ENCODE results near the gene MOB3A.

MOB3A gene

DNA sequence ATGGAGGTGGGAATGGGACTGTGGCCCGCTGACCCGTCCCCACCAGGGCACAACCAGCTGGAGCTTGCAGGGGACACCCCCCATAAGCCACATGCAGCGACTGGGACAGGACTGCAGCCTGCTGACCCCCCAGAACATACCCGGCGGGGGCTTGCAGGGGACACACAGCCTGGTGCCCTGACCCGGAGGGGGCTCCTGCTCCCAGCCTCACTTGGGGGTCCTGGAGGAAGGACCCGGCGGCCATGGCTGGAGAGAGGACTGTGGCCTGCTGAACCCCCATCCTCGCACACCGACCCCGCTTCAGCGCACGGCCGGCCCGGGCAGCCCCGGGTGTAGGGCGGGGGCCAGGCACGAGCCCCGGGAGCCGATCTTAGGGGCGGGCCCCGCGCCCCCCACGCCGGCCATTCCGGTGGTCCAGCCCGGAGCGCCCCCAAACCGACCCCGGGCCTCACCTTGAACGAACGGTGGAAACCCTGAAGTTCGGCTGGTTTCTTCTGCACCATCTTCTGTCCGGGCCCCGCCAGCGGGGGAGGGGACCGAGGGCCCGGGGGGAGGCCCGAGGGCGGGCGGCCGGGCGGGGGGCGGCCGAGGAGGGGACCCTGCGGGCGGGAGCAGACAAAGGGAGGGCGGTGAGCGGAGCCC lies 45.7 kb downstream of the MOB3A start:
- Histone ChIP-seq H4K20me1 (ENCODE audit: insufficient read depth, low read length, poor library complexity, severe bottlenecking) (peaks cover 53% of the 10 kb centered on the region), H3K36me3 (ENCODE audit: insufficient read depth, low read length) (no peaks in the 10 kb centered on the region), H3K79me2 (ENCODE audit: insufficient read depth, low read length) (peaks cover 63% of the 10 kb centered on the region), H2AFZ (ENCODE audit: low read length) (no peak overlapping the region), H3K27me3 (ENCODE audit: insufficient read depth, low read length, poor library complexity, severe bottlenecking) (no peaks in the 10 kb centered on the region), H3K4me3 (ENCODE audit: low read length, poor library complexity, severe bottlenecking) (peak overlapping the region; percentile 79), H3K4me2 (ENCODE audit: low read depth, low read length, poor library complexity, severe bottlenecking) (peak overlapping the region; percentile 85), H3K9me3 (ENCODE audit: insufficient read depth, low read depth, low read length) (no peaks in the 10 kb centered on the region), H3F3A (ENCODE audit: low read depth) (no peaks in the 10 kb centered on the region), H3K9ac (ENCODE audit: low read depth, low read length, poor library complexity, severe bottlenecking) (peak overlapping the region; percentile 84), H3K4me1 (ENCODE audit: insufficient read depth, low read length, poor library complexity, severe bottlenecking) (peaks cover 52% of the 10 kb centered on the region), H3K9me2 (replicated peaks; ENCODE audit: low read depth, low read length) (no peaks in the 10 kb centered on the region)
- TF ChIP-seq CTCF (conservative IDR thresholded peaks at IDR 0.05; ENCODE audit: low read length), result no peak
- TF ChIP-seq EZH2phosphoT487 (IDR thresholded peaks at IDR 0.05; ENCODE audit: borderline replicate concordance), result no peak

- peak overlapping the region; percentile 79 for H3K4me3 ChIP-seq (ENCODE audit: low read length, poor library complexity, severe bottlenecking)
- H2AFZ ChIP-seq (ENCODE audit: low read length), result no peak overlapping the region
- peak overlapping the region; percentile 85 for H3K4me2 ChIP-seq (ENCODE audit: low read depth, low read length, poor library complexity, severe bottlenecking)
- H4K20me1 ChIP-seq (ENCODE audit: insufficient read depth, low read length, poor library complexity, severe bottlenecking), result peaks cover 59% of the 10 kb centered on the region
- 0 out of 2 replicates have a peak, but pooled peaks cover 2% of the 10 kb centered on the region for H3F3A ChIP-seq (ENCODE audit: low read depth)
- no peaks in the 10 kb centered on the region for H3K27me3 ChIP-seq (ENCODE audit: insufficient read depth, low read length, poor library complexity, severe bottlenecking)
- H3K36me3 ChIP-seq (ENCODE audit: insufficient read depth, low read length), result no peaks in the 10 kb centered on the region
- H3K4me1 ChIP-seq (ENCODE audit: insufficient read depth, low read length, poor library complexity, severe bottlenecking), result peaks cover 51% of the 10 kb centered on the region
- TF ChIP-seq CTCF (conservative IDR thresholded peaks at IDR 0.05; ENCODE audit: low read length), result no peak
- no peak for TF ChIP-seq EZH2phosphoT487 (IDR thresholded peaks at IDR 0.05; ENCODE audit: borderline replicate concordance)
- H3K9ac ChIP-seq (ENCODE audit: low read depth, low read length, poor library complexity, severe bottlenecking), result peak overlapping the region; percentile 84
- H3K79me2 ChIP-seq (ENCODE audit: insufficient read depth, low read length), result peaks cover 67% of the 10 kb centered on the region
- no peaks in the 10 kb centered on the region for H3K9me3 ChIP-seq (ENCODE audit: insufficient read depth, low read depth, low read length)
- no peaks in the 10 kb centered on the region for H3K9me2 ChIP-seq (replicated peaks; ENCODE audit: low read depth, low read length)
Measured at GRCh38 chr19:2049741-2050348, 46.3 kb downstream of the MOB3A start.

DNA sequence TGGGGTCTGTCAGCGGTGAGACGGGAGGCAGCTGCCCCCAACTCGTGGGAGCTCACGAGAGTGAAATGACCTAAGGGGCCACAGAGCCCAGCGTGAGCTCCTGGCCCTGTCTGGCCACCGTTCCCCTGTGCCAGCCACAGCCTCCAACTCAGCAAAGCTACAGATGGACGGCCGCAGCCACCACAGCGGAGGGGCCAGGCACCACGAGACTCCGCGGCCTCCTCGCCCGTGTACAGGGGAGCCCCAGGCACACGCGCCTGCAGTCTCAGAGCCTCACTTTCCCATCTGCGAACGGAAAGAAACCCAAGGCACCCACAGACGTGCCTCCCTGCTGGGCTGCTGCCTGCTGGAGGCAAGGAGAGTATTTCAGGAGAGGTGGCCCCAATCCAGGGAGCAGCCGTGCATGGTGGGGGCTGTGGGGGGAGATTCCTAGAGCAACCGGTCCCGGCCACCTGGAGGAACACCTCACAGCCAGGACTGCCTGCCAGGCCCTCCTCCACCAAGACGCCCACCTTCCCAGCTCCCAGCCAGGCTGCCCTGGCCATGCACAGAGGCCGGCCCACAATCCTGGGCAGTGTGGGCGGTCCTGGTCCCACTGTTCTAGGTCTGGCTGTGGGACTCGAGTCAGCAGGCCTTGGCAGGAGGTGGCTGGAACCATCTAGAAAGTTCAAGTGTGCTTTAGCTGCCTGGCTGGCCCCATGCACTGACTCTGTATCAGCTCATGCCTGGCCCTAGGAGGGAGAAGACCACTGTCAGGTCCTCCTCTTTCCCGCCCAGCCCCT lies 47.0 kb downstream of the MOB3A start:
- no peaks in the 10 kb centered on the region for H3K36me3 ChIP-seq (ENCODE audit: insufficient read depth, low read length)
- no peak for TF ChIP-seq CTCF (conservative IDR thresholded peaks at IDR 0.05; ENCODE audit: low read length)
- TF ChIP-seq EZH2phosphoT487 (IDR thresholded peaks at IDR 0.05; ENCODE audit: borderline replicate concordance), result no peak

More for the DNA sequence above, 47.0 kb downstream of the MOB3A start:
- Histone ChIP-seq H3K4me2 (ENCODE audit: low read depth, low read length, poor library complexity, severe bottlenecking) (peak overlapping the region; percentile 85), H3K27me3 (ENCODE audit: insufficient read depth, low read length, poor library complexity, severe bottlenecking) (no peaks in the 10 kb centered on the region), H3K9ac (ENCODE audit: low read depth, low read length, poor library complexity, severe bottlenecking) (peak overlapping the region; percentile 84), H3K4me3 (ENCODE audit: low read length, poor library complexity, severe bottlenecking) (peak overlapping the region; percentile 79), H3K9me3 (ENCODE audit: insufficient read depth, low read depth, low read length) (no peaks in the 10 kb centered on the region), H3F3A (ENCODE audit: low read depth) (0 out of 2 replicates have a peak, but pooled peaks cover 2% of the 10 kb centered on the region), H3K9me2 (replicated peaks; ENCODE audit: low read depth, low read length) (no peaks in the 10 kb centered on the region), H3K79me2 (ENCODE audit: insufficient read depth, low read length) (peaks cover 68% of the 10 kb centered on the region), H2AFZ (ENCODE audit: low read length) (no peak overlapping the region), H3K4me1 (ENCODE audit: insufficient read depth, low read length, poor library complexity, severe bottlenecking) (peaks cover 55% of the 10 kb centered on the region), H4K20me1 (ENCODE audit: insufficient read depth, low read length, poor library complexity, severe bottlenecking) (peaks cover 60% of the 10 kb centered on the region)

Data from Loucy (cell line).